ENCODE results near the gene ETAA1. TPM values are rescaled to one million over a fixed set of nuclear protein-coding genes. Genes with fewer than 3 reads are reported as not detected.

ETAA1 gene
- total RNA-seq, 4 donors from 2014 or later = 11.5 to 26.8 (median 16.9) TPM

DNA sequence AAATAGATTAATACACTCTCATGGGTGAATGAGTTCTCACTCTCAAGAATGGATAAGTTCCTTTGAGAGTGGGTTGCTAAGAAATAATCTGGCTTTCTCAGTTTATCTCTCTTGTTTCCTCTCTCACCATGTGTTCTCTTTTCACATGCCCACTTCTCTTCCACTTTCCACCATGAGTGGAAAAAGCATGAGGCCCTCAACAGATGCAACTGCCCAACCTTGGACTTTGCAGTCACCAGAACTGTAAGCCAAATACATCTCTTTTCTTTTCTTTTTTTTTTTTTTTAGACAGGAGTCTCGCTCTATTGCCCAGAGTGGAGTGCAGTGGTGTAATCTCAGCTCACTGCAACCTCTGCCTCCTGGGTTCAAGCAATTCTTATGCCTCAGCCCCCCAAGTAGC, 18.1 kb upstream of the ETAA1 start:
- no peak for TF ChIP-seq POLR2AphosphoS5 (IDR thresholded peaks at IDR 0.05)
- TF ChIP-seq POLR2A (IDR thresholded peaks at IDR 0.05) = no peak
- TF ChIP-seq, protein P1, sequence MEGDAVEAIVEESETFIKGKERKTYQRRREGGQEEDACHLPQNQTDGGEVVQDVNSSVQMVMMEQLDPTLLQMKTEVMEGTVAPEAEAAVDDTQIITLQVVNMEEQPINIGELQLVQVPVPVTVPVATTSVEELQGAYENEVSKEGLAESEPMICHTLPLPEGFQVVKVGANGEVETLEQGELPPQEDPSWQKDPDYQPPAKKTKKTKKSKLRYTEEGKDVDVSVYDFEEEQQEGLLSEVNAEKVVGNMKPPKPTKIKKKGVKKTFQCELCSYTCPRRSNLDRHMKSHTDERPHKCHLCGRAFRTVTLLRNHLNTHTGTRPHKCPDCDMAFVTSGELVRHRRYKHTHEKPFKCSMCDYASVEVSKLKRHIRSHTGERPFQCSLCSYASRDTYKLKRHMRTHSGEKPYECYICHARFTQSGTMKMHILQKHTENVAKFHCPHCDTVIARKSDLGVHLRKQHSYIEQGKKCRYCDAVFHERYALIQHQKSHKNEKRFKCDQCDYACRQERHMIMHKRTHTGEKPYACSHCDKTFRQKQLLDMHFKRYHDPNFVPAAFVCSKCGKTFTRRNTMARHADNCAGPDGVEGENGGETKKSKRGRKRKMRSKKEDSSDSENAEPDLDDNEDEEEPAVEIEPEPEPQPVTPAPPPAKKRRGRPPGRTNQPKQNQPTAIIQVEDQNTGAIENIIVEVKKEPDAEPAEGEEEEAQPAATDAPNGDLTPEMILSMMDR (IDR thresholded peaks at IDR 0.05) = no peak
- TF ChIP-seq EP300 (IDR thresholded peaks at IDR 0.05) = no peak
- DNase-seq (ENCODE audit: low spot score in 2 of 2) = no peak
- H3K36me3 ChIP-seq = no peaks in the 10 kb centered on the region
- H3K4me1 ChIP-seq = no peaks in the 10 kb centered on the region
- H3K27ac ChIP-seq = no peak overlapping the region
- no peaks in the 10 kb centered on the region for H3K9me3 ChIP-seq
- 91% methylated on average over 1 of the region's 1 CpG for WGBS
- no peaks in the 10 kb centered on the region for H3K27me3 ChIP-seq
- H3K4me3 ChIP-seq = no peak overlapping the region

DNA sequence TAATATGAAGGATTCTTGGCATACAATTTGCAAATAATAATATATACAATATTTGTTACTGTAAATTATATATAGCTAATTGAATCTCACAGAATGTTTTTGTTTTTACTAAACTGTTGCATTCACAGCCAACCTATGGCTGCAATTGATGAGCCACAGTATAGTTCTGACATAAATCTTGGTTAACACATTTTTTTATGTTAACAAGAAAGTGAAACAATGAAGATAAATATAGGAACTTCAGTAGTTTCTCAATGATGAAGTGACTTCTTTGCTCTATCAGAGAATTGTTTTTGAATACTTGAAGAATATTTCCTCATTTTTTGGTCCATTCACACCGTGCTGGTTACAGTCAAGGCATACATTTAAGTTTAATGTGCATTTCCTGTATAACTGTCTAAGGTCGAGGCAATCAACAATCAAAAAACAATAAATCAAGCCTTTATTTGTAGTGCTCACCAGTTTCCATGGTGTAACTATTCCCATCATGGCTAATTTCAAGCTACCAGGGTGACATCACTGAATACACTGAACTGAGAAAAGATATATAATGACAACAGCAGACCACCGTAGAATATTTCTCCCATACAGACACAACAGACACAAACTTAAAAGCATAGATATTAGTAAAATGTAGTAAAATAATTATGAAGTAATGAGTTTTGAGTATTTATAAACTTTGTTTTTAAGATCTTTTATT, 12.9 kb upstream of the ETAA1 start:
- Histone ChIP-seq H3K27me3 (no peaks in the 10 kb centered on the region), H3K4me3 (no peak overlapping the region), H3K27ac (no peak overlapping the region), H3K9me3 (no peaks in the 10 kb centered on the region), H3K36me3 (no peaks in the 10 kb centered on the region), H3K4me1 (peaks cover 2% of the 10 kb centered on the region)
- WGBS = 65% methylated on average over 3 of the region's 3 CpGs
- TF ChIP-seq POLR2AphosphoS5 (IDR thresholded peaks at IDR 0.05) (no peak), EP300 (IDR thresholded peaks at IDR 0.05) (no peak), POLR2A (IDR thresholded peaks at IDR 0.05) (no peak)
- TF ChIP-seq, protein P1 (IDR thresholded peaks at IDR 0.05) = no peak
- DNase-seq (ENCODE audit: low spot score in 2 of 2) = no peak

DNA sequence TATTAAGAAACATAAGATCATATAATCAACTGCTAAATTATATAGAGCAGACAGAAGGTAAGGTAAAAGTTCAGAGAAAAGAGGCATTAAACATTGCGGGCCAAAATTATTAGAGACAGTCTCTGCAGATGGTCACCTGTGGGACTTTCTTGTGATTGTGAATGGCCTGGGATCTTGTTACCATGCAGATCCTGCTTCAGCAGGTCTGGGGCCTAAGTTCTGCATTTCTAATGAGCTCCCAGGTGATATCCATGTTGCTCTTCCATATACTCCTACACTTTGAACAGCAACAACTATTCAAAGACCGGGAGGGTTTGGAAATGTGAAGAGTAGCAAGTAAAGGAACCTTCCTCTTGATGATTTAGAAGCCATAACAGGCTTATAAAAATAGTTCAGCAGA, 8.5 kb upstream of the ETAA1 start:
- Histone ChIP-seq H3K4me1 (peaks cover 5% of the 10 kb centered on the region), H3K27me3 (no peaks in the 10 kb centered on the region), H3K4me3 (no peak overlapping the region), H3K27ac (no peak overlapping the region), H3K9me3 (no peaks in the 10 kb centered on the region), H3K36me3 (no peaks in the 10 kb centered on the region)
- DNase-seq (ENCODE audit: low spot score in 2 of 2) = no peak
- WGBS = 94% methylated on average over 2 of the region's 2 CpGs
- no peak for TF ChIP-seq EP300 (IDR thresholded peaks at IDR 0.05)
- no peak for TF ChIP-seq POLR2A (IDR thresholded peaks at IDR 0.05)
- no peak for TF ChIP-seq POLR2AphosphoS5 (IDR thresholded peaks at IDR 0.05)

DNA sequence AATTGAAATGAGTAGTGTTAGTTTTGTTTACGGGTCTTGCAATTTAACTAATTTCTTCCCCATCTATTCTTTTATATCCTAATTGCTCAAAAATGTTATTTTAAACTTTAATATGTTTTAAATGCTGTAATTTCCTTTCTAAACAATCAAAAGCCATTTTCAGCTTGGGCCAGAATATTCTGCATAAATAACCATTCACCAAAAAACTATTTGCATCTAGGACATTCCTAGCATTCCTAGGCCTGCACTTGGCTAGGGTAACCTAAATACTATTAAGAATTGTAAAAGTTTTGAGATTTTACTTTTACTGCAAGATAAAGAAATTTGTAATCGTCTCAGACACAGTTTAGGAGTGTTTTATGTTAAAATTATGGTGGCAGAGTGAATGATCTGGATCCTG, 7.8 kb upstream of the ETAA1 start:
- H3K27ac ChIP-seq = no peak overlapping the region

DNA sequence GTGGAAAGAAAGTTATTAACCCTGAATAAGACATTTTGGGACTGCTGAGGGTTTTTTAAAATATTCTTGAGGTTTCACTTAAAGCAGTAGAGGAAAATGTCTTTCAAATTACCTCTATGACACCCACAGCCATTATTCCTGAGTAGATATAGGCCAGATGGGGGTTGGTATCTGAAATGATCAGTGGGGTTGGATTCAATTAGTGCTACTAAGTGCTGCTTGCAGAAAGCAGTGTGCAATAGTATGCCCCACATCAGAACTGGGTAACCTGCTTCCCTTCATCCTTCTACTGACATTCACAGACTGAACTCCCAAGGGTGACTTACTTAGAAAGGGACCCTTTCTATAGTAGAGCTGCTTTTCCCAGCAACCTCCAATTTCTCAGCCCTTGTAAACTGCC, 7.3 kb upstream of the ETAA1 start:
- Histone ChIP-seq H3K9me3 (no peaks in the 10 kb centered on the region), H3K4me3 (no peak overlapping the region), H3K27me3 (no peaks in the 10 kb centered on the region), H3K27ac (no peak overlapping the region), H3K36me3 (no peaks in the 10 kb centered on the region), H3K4me1 (peaks cover 5% of the 10 kb centered on the region)
- no peak for DNase-seq (ENCODE audit: low spot score in 2 of 2)
- TF ChIP-seq, protein P1 (IDR thresholded peaks at IDR 0.05) = no peak
- TF ChIP-seq EP300 (IDR thresholded peaks at IDR 0.05) = no peak
- no peak for TF ChIP-seq POLR2AphosphoS5 (IDR thresholded peaks at IDR 0.05)
- TF ChIP-seq POLR2A (IDR thresholded peaks at IDR 0.05) = no peak

More for the DNA sequence above, 7.8 kb upstream of the ETAA1 start:
- no peaks in the 10 kb centered on the region for H3K27me3 ChIP-seq
- peaks cover 5% of the 10 kb centered on the region for H3K4me1 ChIP-seq
- DNase-seq (ENCODE audit: low spot score in 2 of 2) = no peak
- no peak overlapping the region for H3K4me3 ChIP-seq
- no peaks in the 10 kb centered on the region for H3K9me3 ChIP-seq
- WGBS = 54% methylated on average over 2 of the region's 2 CpGs
- H3K36me3 ChIP-seq = no peaks in the 10 kb centered on the region
- no peak for TF ChIP-seq POLR2A (IDR thresholded peaks at IDR 0.05)
- no peak for TF ChIP-seq EP300 (IDR thresholded peaks at IDR 0.05)
- no peak for TF ChIP-seq POLR2AphosphoS5 (IDR thresholded peaks at IDR 0.05)
- TF ChIP-seq, protein P1 (IDR thresholded peaks at IDR 0.05) = no peak

DNA sequence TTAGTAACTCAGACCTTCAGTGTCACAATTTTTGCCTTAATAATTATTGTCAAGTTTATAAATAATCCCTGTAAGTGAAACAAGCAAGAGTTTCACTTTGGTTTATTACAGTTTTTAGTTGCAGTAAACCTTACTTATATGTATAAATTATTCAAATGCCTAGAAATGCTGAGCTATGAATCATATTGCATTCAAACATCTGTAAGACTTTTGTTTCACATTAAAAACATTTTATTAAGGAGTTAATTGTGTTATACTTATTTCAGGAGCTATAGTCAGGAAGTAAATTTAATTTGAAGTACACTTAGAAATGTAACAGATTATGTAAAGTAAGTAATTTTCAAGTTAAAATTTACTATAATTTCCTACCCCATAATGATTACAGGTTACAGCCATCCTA, 3.9 kb upstream of the ETAA1 start:
- H3K4me1 ChIP-seq = peaks cover 6% of the 10 kb centered on the region
- H3K9me3 ChIP-seq = no peaks in the 10 kb centered on the region
- TF ChIP-seq POLR2A (IDR thresholded peaks at IDR 0.05) (no peak), POLR2AphosphoS5 (IDR thresholded peaks at IDR 0.05) (no peak), EP300 (IDR thresholded peaks at IDR 0.05) (no peak)
- TF ChIP-seq, protein P1 (IDR thresholded peaks at IDR 0.05) = no peak
- H3K27me3 ChIP-seq = no peaks in the 10 kb centered on the region
- H3K4me3 ChIP-seq = no peak overlapping the region
- no peak for DNase-seq (ENCODE audit: low spot score in 2 of 2)
- no peaks in the 10 kb centered on the region for H3K36me3 ChIP-seq
- no peak overlapping the region for H3K27ac ChIP-seq

Measured in suprapubic skin (tissue), 4 donors.